GM23338 (cell line): ENCODE data around the gene THSD4.
"Not testable (repeated sequence)": the region's sequence is repeated elsewhere in the genome, so short reads cannot be mapped to it uniquely, and the experiment has no call there.

ENCODE experiments used
- CREB1 ChIP-seq: fragments of 250-450 bp; sonication (Bioruptor Pico); IDR thresholded peaks from 2 replicates; pipeline ENCODE4 v1.5.0; 2020; ENCODE audit warnings: low read depth, mild to moderate bottlenecking, moderate library complexity
- CTCF ChIP-seq, 2 experiments: fragments of 200-600 bp in 1 of 2; sonication (generic) in 1 of 2; conservative IDR thresholded peaks; 2 replicates each; pipeline versions ENCODE4 v1.5.1 to v1.6.1; 2016 to 2017; ENCODE audit warnings: antibody characterized with exemption in 2 of 2, low read depth in 2 of 2, mild to moderate bottlenecking in 2 of 2, moderate library complexity in 1 of 2
- EZH2 ChIP-seq: fragments of 200-600 bp; sonication (generic); IDR thresholded peaks from one replicate; pipeline ENCODE4 v1.8.0; 2017; ENCODE audit warnings: antibody characterized with exemption, mild to moderate bottlenecking, low read depth; ENCODE audit not compliant: unreplicated experiment
- EZH2phosphoT487 ChIP-seq: fragments of 200-600 bp; sonication (generic); IDR thresholded peaks from one replicate; pipeline ENCODE4 v1.8.1; 2018; ENCODE audit warnings: antibody characterized with exemption; ENCODE audit not compliant: unreplicated experiment
- POLR2AphosphoS5 ChIP-seq: IDR thresholded peaks from 2 replicates; pipeline ENCODE4 v1.6.1; 2016; ENCODE audit warnings: antibody characterized with exemption, low read depth

GRCh38 chr15:71367737-71368136, 252.5 kb downstream of the THSD4 start:
- TF ChIP-seq POLR2AphosphoS5; CTCF (conservative IDR thresholded peaks at IDR 0.05; ENCODE audit: low read depth in 2 of 2); EZH2phosphoT487; CREB1 (CRISPR knock-in tag); EZH2: not testable (repeated sequence)
